Aorta (tissue), 5 donors: Measurements from ENCODE around the gene HEPHL1. TPM values are rescaled to one million over a fixed set of nuclear protein-coding genes. Genes with fewer than 3 reads are reported as not detected.
"Not testable (repeated sequence)": the region's sequence is repeated elsewhere in the genome, so short reads cannot be mapped to it uniquely, and the experiment has no call there.

Experiments used
- ATAC-seq: fragments of 200-7000 bp; cut with Tn5 transposase; one replicate; pipeline ENCODE4 v1.9.1; 2022; ENCODE audit warnings: moderate library complexity; ENCODE audit not compliant: low FRiP score
- DNase-seq, 2 donors: peaks; one replicate each; pipeline ENCODE4 v3.0.0-alpha.2; 2020
- H3K27ac ChIP-seq, 2 donors: one replicate each; pipeline ENCODE4 v1.5.1; 2013; ENCODE audit warnings: low read length in 2 of 2, mild to moderate bottlenecking in 2 of 2, moderate library complexity in 2 of 2, control low read depth in 1 of 2, inconsistent platforms in 1 of 2, low read depth in 1 of 2
- H3K27me3 ChIP-seq, 2 donors: one replicate each; pipeline ENCODE4 v1.6.1; 2013; ENCODE audit warnings: control low read depth in 1 of 2, low read length in 1 of 2, mild to moderate bottlenecking in 1 of 2, moderate library complexity in 1 of 2; ENCODE audit not compliant: insufficient read depth in 2 of 2, control insufficient read depth in 1 of 2
- H3K36me3 ChIP-seq, 2 donors: one replicate each; pipeline ENCODE4 v1.6.1; 2013; ENCODE audit warnings: control low read depth in 1 of 2, low read length in 1 of 2, mild to moderate bottlenecking in 1 of 2; ENCODE audit not compliant: insufficient read depth in 2 of 2, control insufficient read depth in 1 of 2
- H3K4me1 ChIP-seq, 2 donors: one replicate each; pipeline ENCODE4 v1.6.1; 2013; ENCODE audit warnings: low read length in 2 of 2, control low read depth in 1 of 2, mild to moderate bottlenecking in 1 of 2, moderate library complexity in 1 of 2; ENCODE audit not compliant: insufficient read depth in 2 of 2, control insufficient read depth in 1 of 2
- H3K4me3 ChIP-seq, 2 donors: one replicate each; pipeline ENCODE4 v1.5.1; 2013; ENCODE audit warnings: low read length in 2 of 2, control low read depth in 1 of 2, mild to moderate bottlenecking in 1 of 2
- H3K9me3 ChIP-seq: one replicate; pipeline ENCODE4 v1.6.1; 2013; ENCODE audit warnings: mild to moderate bottlenecking, low read length; ENCODE audit not compliant: control insufficient read depth
- WGBS, 2 donors: extraction: QIAGEN DNeasy Blood & Tissue Kit; methylation state at CpG; one replicate each; pipeline ENCODE4 v1.1.7; 2013; 5-methylcytosine and 5-hydroxymethylcytosine counted together
- intact Hi-C, 2 donors: fragments of 100-400 bp; cut with DNase I; formaldehyde crosslinking; loops; one replicate each; pipeline versions ENCODE4 v1.14.2 to v1.15.0; 2022
- long read RNA-seq, 2 donors: library from polyadenylated mRNA; unstranded; transcript quantifications; one replicate each; pipeline ENCODE4 v2.0.0, GENCODE V29; 2020 to 2021
- polyA plus RNA-seq, 2 donors: library from polyadenylated mRNA; stranded (reverse); fragments of 200-250 nt; gene quantifications; one replicate each; pipeline ENCODE4 v1.2.3, GENCODE V29; 2013
- total RNA-seq, 2 donors: library from RNA; stranded (reverse); fragmentation: NEBNext Ultra II Directional; extraction: Animal tissue kit (Norgen Biotek cat#: 25700); gene quantifications; one replicate each; pipeline ENCODE4 v1.2.1, GENCODE V29; 2021
- donor health status: healthy with polysubstance abuse.
- donor health status: Bipolar disorder and iron deficiency.
- donor health status: DM: no; HTN: no; CAD: no.
- donor health status: DM: no; HTN: no; CAD: no.
- donor health status: DM: yes; HTN: yes; CAD: no.

Gene HEPHL1
- total RNA-seq (under 1 TPM in 1 of 2 donors, not detected in 1; 0.06 TPM), polyA plus RNA-seq (under 1 TPM in 1 of 2 donors, not detected in 1; 0.25 TPM)
- long read RNA-seq, donor 1: 0 reads
- long read RNA-seq, donor 2: 0 reads

- DNase-seq: no peak
- Histone ChIP-seq H3K4me1 (peaks cover 0 to 7% of the 10 kb centered on the region in 2 donors), H3K27ac (peak within 1 kb of the TSS in 1 of 2 donors; percentile 42), H3K27me3 (no peaks in the 10 kb centered on the region), H3K36me3 (no peaks in the 10 kb centered on the region), H3K9me3 (no peaks in the 10 kb centered on the region), H3K4me3 (no peak within 1 kb of the TSS)
- no peak for ATAC-seq
- 24 to 25% methylated on average over 10 to 11 of the region's 11 CpGs for WGBS, 2 donors
- intact Hi-C loops: no loop called here
These were observed at the start of gene HEPHL1 for GRCh38 chr11:94020777-94021481. Gene HEPHL1, plus strand, starts transcription at chr11:94021354. Its CDS starts 15 bp downstream, at chr11:94021369.

GRCh38 chr11:93972790-93973189, 48.4 kb upstream of the HEPHL1 start:
- no peaks in the 10 kb centered on the region for H3K27me3 ChIP-seq
- WGBS, 2 donors: 43 to 44% methylated on average over 2 of the region's 2 CpGs
- no peaks in the 10 kb centered on the region for H3K4me1 ChIP-seq
- no peak overlapping the region for H3K4me3 ChIP-seq
- peaks cover 1% of the 10 kb centered on the region for H3K9me3 ChIP-seq
- intact Hi-C loops: no loop called here
- no peaks in the 10 kb centered on the region for H3K36me3 ChIP-seq
- DNase-seq (no peak), ATAC-seq (no peak)
- H3K27ac ChIP-seq: no peak overlapping the region

DNA sequence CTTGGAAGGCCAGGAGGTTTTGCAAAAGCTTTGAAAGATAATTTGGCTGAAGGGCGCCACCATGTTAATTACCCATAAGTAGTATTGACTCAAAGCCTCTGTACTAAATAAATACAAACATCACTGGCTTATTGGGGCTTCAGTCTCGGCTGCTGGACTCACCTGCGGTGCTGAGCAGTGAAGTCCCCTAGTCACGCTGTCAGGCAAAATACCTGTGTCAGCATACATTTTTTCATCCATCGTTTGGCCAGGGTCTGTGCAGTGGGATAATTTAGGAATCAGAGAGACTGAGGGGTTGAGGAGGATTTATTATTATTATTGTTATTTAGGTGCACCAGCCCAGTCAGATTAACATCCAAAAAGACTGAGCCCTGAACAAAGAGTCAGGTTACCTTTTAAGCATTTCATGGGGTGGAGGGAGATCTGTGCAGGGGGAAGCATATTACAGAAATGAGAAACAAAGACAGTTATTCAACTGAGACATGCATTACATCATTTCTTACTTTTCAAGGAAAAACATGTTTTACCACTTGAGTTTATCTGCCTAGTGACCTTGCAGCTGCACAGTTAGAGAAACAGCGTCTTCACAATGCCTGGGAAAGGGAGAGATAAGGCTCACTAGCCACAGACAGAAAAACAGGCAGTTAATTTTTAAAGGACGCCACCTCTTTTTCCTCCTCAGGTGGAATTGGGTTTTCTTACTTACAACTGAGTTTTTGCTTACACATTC, 47.7 kb upstream of the HEPHL1 start:
- H3K27me3 ChIP-seq, H3K4me3 ChIP-seq, DNase-seq, H3K4me1 ChIP-seq, ATAC-seq, H3K36me3 ChIP-seq, H3K9me3 ChIP-seq, H3K27ac ChIP-seq, intact Hi-C loops: not testable (repeated sequence)
- 66 to 67% methylated on average over 7 of the region's 7 CpGs for WGBS, 2 donors

- DNase-seq (no peak), ATAC-seq (no peak)
- intact Hi-C loops: no loop called here
- Histone ChIP-seq H3K27ac (no peak overlapping the region), H3K4me3 (no peak overlapping the region), H3K4me1 (no peaks in the 10 kb centered on the region), H3K36me3 (peaks cover 0 to 2% of the 10 kb centered on the region in 2 donors), H3K9me3 (peaks cover 3% of the 10 kb centered on the region), H3K27me3 (no peaks in the 10 kb centered on the region)
These were observed 46.4 kb upstream of the HEPHL1 start for GRCh38 chr11:93974759-93975158.

GRCh38 chr11:93976577-93977254, 44.4 kb upstream of the HEPHL1 start:
- 80 to 85% methylated on average over 3 of the region's 3 CpGs for WGBS, 2 donors
- H3K27ac ChIP-seq, intact Hi-C loops, ATAC-seq, DNase-seq, H3K4me1 ChIP-seq, H3K9me3 ChIP-seq, H3K4me3 ChIP-seq, H3K27me3 ChIP-seq, H3K36me3 ChIP-seq: not testable (repeated sequence)

- 67 to 82% methylated on average over 3 of the region's 3 CpGs for WGBS, 2 donors
- H3K27me3 ChIP-seq: no peaks in the 10 kb centered on the region
- H3K36me3 ChIP-seq: peaks cover 0 to 2% of the 10 kb centered on the region in 2 donors
- intact Hi-C loops: no loop called here
- H3K27ac ChIP-seq: no peak overlapping the region
- no peaks in the 10 kb centered on the region for H3K4me1 ChIP-seq
- H3K4me3 ChIP-seq: no peak overlapping the region
- DNase-seq (no peak), ATAC-seq (no peak)
- H3K9me3 ChIP-seq: peaks cover 2% of the 10 kb centered on the region
These were observed 37.5 kb upstream of the HEPHL1 start for GRCh38 chr11:93983542-93984195.

- intact Hi-C loops: no loop called here
These were observed 37.0 kb upstream of the HEPHL1 start for GRCh38 chr11:93984196-93984567.

GRCh38 chr11:93984936-93985335, 36.2 kb upstream of the HEPHL1 start:
- H3K4me3 ChIP-seq: no peak overlapping the region
- ATAC-seq: no peak
- H3K27me3 ChIP-seq: no peaks in the 10 kb centered on the region
- no peaks in the 10 kb centered on the region for H3K9me3 ChIP-seq
- H3K4me1 ChIP-seq: no peaks in the 10 kb centered on the region
- 21 to 31% methylated on average over 2 of the region's 2 CpGs for WGBS, 2 donors
- H3K36me3 ChIP-seq: no peaks in the 10 kb centered on the region
- no peak for DNase-seq
- intact Hi-C loops: no loop called here
- H3K27ac ChIP-seq: no peak overlapping the region

More at GRCh38 chr11:93984196-93984567, 37.0 kb upstream of the HEPHL1 start:
- Histone ChIP-seq H3K4me1 (no peaks in the 10 kb centered on the region), H3K9me3 (peaks cover 1% of the 10 kb centered on the region), H3K27ac (no peak overlapping the region), H3K27me3 (no peaks in the 10 kb centered on the region), H3K4me3 (no peak overlapping the region), H3K36me3 (peaks cover 0 to 2% of the 10 kb centered on the region in 2 donors)
- DNase-seq (no peak), ATAC-seq (no peak)
- WGBS, 2 donors: 85% methylated on average over 1 of the region's 1 CpG
